Panc1 (cell line): ENCODE results near the gene ABCB8.

Experiments
- REST ChIP-seq, 2 experiments: IDR thresholded peaks; 2 replicates each; pipeline ENCODE4 v1.6.1; 2011 to 2012; ENCODE audit warnings: low read depth in 2 of 2, control low read depth in 1 of 2, low read length in 1 of 2, mild to moderate bottlenecking in 1 of 2, moderate library complexity in 1 of 2; ENCODE audit not compliant: insufficient read depth in 1 of 2
- TF ChIP-seq, protein P1 (sequence below): fragments of 450-650 bp; IDR thresholded peaks from 2 replicates; pipeline ENCODE4 v1.5.1; 2017; ENCODE audit warnings: mild to moderate bottlenecking

DNA sequence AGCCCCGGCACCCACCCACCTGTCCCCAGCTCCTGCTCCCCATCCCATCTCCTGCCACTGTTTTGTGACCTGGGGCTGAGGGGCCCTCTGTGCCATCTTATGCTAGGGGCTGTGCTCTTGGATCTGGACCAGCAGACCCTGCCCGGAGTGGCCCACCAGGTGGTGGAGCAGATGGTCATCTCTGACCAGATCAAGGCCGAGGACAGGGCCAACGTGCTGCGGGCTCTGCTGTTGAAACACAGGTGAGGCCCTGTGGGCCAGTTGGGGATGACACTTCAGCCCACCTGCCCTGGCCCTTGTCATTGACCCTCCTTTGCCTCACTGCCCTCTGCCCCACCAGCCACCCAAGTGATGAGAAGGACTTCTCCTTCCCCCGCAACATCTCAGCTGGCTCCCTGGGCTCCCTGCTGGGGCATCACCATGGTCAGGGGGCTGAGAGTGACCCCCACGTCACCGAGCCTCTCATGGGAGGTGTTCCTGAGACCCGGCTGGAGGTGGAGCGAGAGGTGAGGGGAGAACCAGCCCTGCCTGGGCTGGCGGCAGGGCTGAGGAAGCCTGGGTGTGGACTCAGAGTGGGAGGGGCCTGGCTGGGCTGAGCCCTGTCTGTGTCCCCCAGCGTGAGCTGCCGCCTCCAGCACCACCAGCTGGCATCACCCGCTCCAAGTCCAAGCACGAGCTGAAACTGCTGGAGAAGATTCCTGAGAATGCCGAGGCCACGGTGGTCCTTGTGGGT is 41.8 kb downstream of the ABCB8 start:
- TF ChIP-seq, protein P1, sequence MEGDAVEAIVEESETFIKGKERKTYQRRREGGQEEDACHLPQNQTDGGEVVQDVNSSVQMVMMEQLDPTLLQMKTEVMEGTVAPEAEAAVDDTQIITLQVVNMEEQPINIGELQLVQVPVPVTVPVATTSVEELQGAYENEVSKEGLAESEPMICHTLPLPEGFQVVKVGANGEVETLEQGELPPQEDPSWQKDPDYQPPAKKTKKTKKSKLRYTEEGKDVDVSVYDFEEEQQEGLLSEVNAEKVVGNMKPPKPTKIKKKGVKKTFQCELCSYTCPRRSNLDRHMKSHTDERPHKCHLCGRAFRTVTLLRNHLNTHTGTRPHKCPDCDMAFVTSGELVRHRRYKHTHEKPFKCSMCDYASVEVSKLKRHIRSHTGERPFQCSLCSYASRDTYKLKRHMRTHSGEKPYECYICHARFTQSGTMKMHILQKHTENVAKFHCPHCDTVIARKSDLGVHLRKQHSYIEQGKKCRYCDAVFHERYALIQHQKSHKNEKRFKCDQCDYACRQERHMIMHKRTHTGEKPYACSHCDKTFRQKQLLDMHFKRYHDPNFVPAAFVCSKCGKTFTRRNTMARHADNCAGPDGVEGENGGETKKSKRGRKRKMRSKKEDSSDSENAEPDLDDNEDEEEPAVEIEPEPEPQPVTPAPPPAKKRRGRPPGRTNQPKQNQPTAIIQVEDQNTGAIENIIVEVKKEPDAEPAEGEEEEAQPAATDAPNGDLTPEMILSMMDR = no peak
- no peak for TF ChIP-seq REST (IDR thresholded peaks at IDR 0.05; ENCODE audit: insufficient read depth in 1 of 2, low read depth in 2 of 2, low read length in 1 of 2)
